Fibroblast of peridontal ligament (primary cell): ENCODE measurements around the gene MINK1.
A peak's percentile ranks its signal among the peaks of the same experiment; 100 is the strongest.
"Not testable (repeated sequence)": the region's sequence is repeated elsewhere in the genome, so short reads cannot be mapped to it uniquely, and the experiment has no call there.

Experiments
- DNase-seq: peaks from one replicate; pipeline ENCODE4 v3.0.0-alpha.2; 2010; ENCODE audit errors: extremely low read depth

The MINK1 gene

DNA sequence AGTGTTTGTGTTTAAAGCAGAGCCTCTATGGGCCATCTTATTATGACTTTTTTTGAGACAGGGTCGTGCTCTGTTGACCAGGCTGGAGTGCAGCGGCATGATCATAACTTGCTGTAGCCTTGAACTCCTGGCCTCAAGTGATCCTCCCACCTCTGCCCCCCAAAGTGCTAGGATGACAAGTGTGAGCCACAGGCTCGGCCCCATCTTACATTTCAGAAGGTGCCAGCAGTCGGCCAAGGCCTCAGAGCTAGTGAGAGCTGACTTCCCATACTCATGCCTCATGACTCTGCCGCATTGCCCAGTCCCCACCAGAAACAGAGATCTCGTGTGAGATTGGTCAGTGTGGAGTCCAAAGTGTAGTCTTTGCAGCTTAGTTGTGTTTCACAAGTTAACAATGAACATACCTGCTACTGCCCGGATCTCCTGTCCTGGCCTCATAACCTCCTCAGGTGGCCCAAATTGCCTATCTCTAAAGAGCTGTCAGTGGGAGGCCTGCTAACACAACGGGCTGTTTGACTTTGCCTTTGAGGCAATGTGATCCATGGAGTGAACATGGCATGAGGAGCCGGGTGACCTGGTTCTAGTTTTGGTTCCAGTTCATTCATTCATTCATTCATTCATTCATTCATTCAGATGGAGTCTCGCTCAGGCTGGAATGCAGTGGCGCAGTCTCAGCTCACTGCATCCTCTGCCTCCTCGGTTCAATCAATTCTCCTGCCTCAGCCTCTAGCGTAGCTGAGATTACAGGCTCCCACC is 13.7 kb downstream of the MINK1 start:
- no peak for DNase-seq

DNA sequence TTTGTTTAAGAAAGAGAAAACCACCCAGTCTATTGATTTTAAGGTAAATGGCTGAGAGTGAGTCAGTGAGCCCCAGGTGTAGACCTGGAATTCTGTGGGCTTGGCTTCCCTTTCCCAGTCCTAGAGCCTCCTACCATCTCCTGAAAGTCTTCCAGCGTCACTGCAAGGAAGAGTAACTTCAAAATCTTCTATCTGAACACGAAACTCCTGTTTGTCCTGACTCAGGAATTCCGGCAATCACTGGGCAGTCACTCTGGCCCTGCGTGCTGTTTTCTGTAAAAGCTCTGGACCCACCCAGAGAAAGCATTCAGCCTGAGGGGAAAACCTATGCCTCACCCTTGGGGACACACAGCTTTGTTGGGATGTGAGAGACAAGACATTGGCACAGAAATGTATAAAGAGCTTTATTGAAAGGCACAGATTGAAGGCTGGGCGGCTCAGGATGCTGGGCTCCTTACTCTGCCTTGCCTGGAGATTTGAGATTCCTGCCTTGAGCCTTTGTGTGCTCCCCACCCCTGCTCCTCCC is 15.9 kb downstream of the MINK1 start:
- DNase-seq = no peak

DNA sequence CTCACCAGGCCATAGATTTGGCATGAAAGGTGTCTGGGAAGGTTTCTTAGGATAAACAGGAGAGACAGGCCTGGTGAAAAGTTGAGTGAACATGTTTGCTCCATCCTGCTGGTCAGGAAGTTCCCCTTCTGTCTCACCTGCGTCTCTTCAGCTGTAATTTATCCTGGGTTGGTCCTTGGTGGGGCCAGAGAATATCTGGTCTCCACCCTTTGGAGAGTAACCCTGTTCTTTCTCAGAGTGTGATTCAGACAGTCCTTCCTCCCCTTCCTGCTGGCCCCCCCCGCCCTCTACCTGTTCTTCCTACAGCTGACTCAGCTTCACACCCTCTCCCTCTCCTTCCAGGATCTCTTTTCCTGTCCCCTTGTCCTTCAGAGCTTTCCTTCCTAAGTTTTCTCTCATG is 17.1 kb downstream of the MINK1 start:
- DNase-seq = no peak

DNA sequence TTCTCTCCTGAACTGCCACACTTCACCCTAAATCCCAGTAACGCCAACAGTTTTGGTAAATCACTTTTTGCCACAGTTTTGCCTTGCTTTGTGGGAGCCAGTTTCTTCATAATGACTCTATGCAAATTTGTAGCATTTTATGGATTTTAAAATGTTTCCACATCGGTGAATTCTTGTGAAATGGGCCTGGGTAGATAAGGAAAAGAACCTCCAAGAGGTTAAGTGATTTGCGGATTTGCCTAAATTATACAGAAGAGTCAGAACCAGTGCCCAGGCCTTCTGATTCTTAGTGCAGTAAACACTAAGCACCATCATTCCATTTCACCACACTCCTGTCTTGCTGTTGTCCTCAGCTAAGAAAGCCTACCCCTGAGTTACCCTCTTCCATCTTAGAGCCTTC is 17.9 kb downstream of the MINK1 start:
- DNase-seq = no peak

DNA sequence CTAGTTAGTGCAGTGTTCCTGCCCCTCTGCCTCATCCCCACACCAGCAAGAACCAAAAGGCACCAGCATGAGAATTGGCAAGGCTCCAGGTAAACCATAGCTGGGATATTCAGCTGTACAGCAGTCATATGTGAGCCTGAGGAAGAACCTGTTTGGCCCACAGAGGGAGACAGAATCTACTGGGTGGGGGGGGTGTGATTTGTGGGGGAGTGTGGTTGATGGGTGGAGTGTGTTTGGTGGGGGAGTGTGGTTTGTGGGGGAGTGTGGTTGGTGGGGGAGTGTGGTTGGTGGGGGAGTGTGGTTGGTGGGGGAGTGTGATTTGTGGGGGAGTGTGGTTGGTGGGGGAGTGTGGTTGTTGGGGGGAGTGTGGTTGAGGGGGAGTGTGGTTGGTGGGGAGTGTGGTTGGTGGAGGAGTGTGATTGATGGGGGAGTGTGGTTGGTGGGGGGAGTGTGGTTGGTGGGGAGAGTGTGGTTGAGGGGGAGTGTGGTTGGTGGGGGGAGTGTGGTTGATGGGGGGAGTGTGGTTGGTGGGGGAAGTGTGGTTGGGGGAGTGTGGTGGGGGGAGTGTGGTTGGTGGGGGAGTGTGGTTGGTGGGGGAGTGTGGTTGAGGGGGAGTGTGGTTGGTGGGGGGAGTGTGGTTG is 19.5 kb downstream of the MINK1 start:
- peak; percentile 60 for DNase-seq

DNA sequence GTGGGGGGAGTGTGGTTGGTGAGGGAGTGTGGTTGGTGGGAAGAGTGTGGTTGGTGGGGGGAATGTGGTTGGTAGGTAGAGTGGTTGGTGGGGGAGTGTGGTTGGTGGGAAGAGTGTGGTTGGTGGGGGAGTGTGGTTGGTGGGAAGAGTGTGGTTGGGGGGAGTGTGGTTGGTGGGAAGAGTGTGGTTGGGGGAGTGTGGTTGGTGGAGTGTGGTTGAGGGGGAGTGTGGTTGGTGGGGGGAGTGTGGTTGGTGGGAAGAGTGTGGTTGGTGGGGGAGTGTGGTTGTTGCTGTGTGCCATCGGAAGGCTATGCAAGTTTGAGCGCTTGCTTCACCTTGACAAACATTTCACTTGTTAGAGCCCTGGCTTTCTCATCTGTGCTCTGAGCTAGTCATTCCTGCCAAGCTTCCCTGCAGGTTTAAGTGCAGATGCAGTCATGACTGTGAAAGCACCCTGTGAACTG is 20.1 kb downstream of the MINK1 start:
- DNase-seq = no peak

DNA sequence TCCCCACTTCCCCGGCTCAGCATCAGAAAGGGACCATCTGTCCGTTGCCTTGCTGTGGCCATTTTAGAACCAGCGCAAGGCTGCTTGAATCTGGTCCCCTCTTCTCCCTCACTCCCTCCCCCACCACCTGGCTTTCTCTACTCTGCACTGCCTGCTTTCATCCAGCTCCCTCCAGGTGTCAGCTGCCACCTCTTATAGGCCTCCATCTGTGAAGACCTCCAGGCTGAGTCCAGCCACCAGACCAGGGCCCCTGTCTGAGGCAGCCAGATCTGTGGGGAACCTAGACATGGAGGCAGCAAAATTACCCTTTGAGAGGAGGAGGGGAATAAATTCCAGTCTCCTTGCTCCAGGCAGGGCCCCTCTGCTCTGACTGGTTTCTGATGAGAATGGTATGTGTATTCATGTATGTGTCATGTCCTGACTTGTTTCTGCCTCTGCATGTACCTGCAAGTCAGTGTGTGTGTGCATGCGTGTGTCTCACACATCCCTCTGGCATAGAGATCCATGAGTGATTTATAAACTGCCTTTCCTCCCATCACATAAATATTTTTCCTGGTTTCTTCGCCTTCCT is 21.1 kb downstream of the MINK1 start:
- DNase-seq = no peak

DNA sequence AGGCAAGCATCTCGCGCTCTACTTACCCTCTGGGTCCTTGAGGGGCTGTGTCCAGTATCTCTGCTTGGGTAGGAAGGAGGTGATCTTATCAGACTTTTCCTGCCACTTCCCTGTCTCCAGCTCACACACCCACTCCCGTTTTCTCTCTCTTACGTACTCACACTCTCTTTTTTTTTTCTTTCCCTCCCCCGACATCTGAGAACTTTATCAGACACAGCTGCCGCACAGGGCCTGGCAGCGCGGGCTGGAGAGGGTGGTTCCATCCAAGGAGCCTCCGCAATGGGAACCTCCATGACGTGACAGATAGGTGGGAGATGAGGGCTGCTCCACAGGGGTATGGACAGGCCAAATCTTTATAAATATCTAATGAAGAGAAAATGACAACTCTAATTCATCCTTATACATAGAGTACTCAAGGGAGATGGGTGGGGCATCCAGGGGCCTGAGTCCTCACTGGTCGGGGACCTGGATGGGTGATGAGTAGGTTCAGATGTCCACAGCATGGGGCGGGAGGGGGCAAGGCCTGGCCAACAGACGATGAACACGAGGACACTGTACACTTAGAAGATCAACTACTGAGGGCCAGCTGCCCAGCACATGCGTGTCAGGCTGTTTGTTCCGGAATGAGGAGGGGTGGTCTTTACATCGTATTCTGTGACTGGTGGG is 23.3 kb downstream of the MINK1 start:
- DNase-seq = no peak

DNA sequence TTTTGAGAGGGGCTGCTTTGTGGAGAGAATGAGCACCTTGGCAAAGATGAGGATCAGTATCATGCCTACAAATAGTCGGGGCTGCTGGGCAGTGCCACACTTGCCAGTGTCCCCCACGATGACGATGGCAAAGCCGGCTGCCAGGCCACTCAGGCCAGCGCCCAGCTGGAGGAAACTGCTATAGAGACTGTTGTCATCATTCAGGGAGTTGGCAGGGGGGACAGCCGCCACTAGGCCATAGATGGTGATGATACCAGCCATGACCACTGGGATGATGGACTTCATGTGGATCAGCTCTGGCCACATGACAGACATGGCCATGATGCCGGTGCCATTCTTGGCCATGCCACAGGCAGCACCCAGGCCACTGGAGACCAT is 23.8 kb downstream of the MINK1 start:
- DNase-seq = no peak

DNA sequence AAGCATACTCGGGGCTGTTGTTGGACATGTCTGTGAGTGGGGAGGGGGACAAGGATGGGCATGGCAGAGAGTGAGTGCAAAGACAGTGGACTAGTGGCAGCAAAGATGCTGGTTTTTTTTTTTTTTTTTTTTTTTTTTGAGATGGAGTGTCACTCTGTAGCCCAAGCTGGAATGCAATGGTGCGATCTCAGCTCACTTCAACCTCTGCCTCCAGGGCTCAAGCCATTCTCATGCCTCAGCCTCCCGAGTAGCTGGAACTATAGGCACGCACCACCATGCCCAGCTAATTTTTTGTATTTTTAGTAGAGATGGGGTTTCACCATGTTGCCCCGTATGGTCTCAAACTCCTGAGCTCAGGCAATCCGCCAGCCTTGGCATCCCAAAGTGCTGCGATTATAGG is 24.2 kb downstream of the MINK1 start:
- not testable (repeated sequence) for DNase-seq

DNA sequence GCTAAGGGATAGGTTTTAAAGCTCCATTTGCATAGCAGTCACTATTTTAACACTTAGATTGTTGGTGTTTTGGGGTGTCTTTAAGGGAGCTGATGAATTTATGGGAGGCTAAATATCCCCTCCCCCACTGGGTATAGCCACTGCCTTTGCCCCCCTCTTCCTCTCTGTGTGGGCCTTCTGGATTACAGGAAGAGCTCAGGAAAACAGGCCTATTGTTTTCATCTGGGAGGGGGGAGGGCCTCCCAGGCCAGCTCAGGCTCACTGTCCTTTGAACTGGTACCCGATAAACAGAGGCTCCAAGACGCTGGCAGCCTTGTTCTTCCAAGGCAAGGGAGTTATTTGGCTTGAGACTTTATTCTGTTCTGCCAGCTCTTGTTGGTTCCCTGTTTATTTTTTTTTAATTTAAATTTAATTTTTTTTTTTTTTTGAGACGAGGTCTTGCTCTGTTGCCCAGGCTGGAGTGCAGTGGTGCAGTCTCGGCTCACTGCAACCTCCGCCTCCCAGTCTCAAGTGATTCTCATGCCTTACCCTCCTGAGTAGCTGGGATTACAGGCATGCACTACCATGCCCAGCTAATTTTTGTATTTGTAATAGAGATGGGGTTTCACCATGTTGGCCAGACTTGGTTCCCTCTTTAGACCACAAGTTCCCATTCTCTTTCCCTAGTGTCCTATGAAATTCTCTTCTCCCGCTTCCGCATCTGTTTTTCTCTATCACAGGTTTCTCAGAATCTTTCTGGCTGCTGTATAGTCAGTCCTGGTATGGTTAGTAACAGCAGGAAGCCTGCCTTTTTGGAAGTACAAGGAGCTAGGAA is 25.1 kb downstream of the MINK1 start:
- DNase-seq = peak; percentile 20

DNA sequence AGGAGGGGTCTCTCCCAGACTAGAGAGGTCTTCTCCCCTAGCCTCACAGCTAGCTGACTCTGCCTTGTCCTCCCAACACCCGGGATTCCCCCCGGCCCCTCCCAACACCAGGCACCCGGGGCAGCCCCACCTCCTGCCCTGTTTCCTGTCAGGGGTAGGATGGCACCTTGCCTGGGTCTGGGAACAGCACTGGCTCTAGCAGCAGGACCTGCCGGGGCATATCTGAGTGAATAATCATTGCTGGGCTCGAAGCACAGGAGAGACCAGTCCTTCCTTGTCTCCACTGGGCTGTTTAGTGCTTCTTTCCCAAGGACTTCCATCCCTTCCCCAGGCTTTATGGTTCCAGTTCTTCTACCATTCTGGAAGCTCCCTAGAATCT is 25.7 kb downstream of the MINK1 start:
- no peak for DNase-seq

DNA sequence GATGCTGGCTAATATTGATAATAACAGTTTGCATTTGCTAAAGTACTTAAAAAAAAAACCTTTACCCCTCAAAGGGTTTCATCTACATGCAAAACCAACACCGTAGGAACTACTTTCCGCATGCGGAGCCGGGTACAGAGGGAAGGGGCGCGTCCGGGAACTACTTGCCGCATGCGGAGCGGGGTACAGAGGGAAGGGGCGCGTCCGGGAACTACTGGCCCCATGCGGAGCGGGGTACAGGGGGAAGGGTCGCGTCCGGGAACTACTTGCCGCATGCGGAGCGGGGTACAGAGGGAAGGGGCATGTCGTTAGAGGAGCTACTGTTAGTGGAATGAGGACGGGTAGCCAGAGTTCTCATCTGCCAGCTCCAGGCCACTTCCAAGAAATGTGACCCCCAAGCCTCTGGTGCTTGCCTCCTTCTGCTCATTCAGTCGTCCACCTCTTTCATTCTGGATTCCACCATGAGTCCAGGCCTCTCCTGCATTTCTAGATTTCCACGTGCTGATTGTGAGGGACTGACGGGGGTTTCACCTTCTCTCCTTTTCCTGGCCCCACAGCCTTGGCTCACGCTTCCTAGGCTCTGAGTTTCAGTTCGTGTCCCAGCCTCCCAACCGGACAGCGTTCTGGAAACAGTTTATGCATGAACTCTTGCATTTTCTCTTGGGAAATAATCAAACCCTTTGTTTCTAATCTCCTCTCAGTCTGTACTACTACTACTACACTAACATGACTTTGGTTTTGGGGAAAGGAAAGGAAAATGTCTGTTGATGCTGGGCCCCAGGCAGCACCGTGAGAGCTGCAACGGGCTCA is 26.9 kb downstream of the MINK1 start:
- DNase-seq = peak; percentile 19

DNA sequence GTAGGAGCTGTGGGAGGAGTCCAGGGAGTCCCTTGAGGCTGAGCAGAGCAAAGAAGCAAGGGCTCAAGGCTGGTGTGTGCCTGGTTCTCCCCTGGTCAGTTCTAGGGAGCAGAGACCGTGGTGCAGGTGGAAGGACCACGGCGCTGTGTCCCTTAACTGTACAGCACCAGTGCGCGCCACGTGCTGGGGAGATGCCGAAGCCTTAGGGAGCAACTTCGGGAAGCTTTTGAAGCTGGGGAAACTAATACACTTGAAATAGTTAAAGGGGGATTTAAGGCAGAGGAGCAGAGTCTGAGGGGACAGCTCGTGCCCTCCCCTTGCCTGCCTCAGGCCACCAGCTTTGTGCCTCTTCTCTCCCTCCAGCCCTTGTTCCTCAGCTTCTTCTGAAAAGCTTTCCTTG is 27.5 kb downstream of the MINK1 start:
- no peak for DNase-seq

DNA sequence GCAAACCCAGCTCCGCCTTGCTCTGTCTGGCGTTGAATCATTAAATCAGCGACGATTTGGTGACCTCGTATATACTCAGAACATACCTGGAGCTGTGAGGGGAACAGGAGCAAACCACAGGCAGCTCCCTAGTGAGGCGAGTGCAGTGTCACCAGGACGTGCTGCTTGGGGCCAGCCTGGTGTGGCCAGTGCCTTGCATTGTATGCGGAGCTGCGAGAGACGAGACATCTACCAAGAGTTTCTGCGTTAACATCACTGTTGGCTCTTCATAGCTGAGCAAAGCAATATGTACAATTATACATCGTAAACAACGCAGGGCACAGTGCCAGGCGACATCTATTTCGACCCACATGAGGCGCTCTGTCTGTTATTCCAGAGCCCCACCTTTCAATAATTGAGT is 27.9 kb downstream of the MINK1 start:
- DNase-seq = no peak

DNA sequence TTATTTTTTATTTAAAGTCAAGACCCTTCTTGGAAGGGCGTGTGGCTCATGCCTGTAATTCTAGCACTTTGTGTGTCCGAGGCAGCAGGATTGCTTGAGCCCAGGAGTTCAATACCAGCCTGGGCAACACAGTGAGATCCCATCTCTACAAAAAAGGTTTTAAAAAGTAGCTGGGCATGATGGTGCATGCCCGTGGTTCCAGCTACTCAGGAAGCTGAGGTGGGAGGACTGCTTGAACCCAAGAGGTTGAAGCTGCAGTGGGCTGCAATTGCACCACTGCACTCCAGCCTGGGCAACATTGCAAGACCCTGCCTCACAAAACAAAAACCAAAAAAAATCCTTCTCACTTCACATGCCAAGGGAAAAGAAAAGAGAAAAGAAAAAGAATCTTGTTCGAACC is 29.6 kb downstream of the MINK1 start:
- DNase-seq = no peak

DNA sequence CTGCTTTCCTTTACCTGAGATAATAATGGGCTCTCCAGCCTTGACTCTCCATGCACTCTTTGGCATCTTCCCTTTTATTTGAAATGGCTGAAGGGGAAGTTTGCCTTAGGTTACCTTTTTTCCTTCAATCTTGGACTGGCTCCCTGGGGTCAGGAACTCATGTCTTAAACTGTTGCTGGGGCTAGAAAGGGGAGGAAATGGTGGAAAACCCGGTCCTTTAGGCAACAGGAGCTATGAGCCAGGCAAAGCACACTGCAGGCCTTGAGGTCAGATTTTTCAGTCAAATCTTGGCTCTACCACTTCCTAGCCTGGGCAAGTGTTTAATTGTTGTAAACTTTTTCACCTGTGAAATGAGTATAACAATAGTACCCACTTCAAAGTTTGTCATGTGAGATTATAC is 30.2 kb downstream of the MINK1 start:
- no peak for DNase-seq

DNA sequence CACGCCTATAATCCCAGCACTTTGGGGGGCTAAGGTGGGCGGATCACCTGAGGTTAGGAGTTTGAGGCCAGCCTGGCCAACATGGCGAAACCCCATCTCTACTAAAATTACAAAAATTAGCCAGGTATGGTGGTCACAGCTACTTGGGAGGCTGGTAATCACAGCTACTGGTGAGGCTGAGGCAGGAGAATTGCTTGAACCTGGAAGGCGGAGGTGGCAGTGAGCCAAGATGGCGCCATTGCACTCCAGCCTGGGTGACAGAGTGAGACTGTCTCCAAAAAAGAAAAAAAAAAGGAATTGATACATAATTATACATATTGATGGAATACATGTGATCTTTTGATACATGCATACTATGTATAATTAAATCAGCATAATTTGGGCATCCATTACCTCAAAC is 34.4 kb downstream of the MINK1 start:
- not testable (repeated sequence) for DNase-seq

DNA sequence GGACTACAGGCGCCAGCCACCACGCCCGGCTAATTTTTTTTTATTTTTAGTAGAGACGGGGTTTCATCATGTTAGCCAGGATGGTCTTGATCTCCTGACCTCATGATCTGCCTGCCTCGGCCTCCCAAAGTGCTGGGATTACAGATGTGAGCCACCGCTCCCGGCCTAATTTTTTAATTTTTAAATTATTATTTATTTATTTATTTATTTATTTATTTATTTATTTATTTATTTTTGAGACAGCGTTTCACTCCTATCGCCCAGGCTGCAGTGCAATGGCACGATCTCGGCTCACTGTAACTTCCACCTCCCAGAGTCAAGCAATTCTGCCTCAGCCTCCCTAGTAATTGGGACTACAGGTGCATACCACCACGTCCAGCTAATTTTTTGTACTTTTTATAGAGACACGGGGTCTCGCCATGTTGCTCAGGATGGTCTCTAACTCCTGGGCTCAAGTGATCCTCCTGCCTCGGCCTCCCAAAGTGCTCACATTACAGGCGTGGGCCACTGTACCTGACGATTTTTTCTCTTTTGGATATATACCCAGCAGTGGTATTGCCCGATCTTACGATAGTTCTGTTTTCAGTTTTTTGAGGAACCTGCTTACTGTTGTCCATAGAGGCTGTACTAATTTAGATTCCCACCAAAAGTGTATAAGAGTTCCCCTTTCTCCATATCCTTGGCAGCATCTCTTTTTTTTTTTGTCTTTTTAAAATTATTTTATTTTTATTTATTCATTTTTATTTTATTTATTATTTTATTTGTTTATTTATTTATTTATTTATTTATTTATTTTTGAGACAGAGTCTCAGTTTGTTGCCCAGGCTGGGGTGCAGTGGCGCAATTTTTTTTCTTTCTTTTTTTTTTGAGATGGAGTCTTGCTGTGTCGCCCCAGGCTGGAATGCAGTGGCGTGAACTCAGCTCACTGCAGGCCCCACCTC is 36.2 kb downstream of the MINK1 start:
- not testable (repeated sequence) for DNase-seq

DNA sequence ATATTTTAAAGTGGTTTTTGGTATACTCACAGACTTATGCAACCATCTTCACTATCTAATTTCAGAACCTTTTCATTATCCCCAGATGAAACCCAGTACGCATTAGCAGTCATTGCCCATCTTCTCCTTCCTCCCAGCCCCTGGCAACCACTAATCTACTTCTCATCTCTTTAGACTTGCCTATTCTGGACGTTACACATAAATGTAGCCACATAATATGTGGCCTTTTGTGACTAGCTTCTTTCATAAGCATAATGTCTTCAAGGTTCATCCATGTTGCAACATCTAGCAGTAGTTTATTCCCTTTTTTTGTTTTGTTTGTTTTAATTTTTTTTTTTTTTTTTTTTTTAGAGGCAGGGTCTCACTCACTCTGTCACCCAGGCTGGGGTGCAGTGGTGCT is 37.7 kb downstream of the MINK1 start:
- DNase-seq = no peak
